ENCODE data around the gene TNFRSF1A. TPM values are rescaled to one million over a fixed set of nuclear protein-coding genes. Genes with fewer than 3 reads are reported as not detected.

Gene TNFRSF1A
- total and polyA plus RNA-seq, 2 of the 13 experiments (the other 11 are each of a cell fraction or from before 2014, with no cell fraction given): 41.5 to 61.2 TPM

DNA sequence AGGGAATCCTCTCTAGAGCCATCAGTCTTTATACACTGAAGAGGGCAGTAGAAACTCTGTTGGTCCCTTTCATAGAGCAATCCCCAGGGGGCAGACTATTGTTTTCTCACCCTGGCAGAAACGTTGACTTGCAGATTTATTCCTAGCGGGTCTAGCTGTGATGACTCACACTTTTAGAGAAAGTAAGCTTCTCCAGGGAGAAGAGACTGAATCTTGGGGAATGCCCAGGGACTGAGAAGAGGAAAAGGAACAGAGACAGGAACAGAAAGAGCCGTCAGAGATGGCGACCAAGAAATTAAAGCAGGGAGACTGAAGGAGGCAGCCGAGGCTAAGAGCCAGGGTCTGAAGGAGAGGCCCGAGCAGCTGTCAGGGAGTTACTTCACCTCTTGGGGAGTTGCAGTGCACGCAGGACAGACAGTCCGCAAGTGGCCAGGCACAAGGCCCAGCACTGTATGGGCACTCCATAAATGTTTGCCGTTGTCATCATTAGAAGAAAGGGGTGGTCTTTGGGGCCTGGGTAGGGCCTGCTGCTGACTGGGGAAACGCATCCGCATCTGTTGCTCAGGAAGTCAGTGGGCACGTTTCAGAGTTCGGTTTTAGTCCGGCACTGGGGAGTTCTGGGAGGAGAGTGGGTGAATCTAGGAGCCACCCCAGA is 18.4 kb downstream of the TNFRSF1A start (continued):
- TF ChIP-seq CEBPB (IDR thresholded peaks at IDR 0.05; ENCODE audit: borderline replicate concordance, low read depth, low read length): no peak
- TF ChIP-seq SP5 (CRISPR knock-in tag; IDR thresholded peaks at IDR 0.05; ENCODE audit: borderline replicate concordance, low read depth): no peak
- no peak for TF ChIP-seq BATF2 (CRISPR knock-in tag; IDR thresholded peaks at IDR 0.05)
- TF ChIP-seq MBNL3 (CRISPR knock-in tag; conservative IDR thresholded peaks at IDR 0.05): no peak
- TF ChIP-seq SMC3 (IDR thresholded peaks at IDR 0.05; ENCODE audit: low read length): peak; percentile 65
- 0 out of 4 replicates have a peak, but pooled peaks of 1 of the 2 experiments have one; percentile 48 for TF ChIP-seq HMGXB4 (CRISPR knock-in tag; IDR thresholded peaks at IDR 0.05; ENCODE audit: borderline replicate concordance in 1 of 2, low read depth in 1 of 2)
- TF ChIP-seq, protein P1, sequence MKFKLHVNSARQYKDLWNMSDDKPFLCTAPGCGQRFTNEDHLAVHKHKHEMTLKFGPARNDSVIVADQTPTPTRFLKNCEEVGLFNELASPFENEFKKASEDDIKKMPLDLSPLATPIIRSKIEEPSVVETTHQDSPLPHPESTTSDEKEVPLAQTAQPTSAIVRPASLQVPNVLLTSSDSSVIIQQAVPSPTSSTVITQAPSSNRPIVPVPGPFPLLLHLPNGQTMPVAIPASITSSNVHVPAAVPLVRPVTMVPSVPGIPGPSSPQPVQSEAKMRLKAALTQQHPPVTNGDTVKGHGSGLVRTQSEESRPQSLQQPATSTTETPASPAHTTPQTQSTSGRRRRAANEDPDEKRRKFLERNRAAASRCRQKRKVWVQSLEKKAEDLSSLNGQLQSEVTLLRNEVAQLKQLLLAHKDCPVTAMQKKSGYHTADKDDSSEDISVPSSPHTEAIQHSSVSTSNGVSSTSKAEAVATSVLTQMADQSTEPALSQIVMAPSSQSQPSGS (CRISPR knock-in tag; IDR thresholded peaks at IDR 0.05): no peak
- no peak for TF ChIP-seq HNF4A (CRISPR knock-in tag; IDR thresholded peaks at IDR 0.05)
- TF ChIP-seq CTCF (CRISPR knock-in tag; IDR thresholded peaks at IDR 0.05): peak; percentile 58
- TF ChIP-seq, protein P2, sequence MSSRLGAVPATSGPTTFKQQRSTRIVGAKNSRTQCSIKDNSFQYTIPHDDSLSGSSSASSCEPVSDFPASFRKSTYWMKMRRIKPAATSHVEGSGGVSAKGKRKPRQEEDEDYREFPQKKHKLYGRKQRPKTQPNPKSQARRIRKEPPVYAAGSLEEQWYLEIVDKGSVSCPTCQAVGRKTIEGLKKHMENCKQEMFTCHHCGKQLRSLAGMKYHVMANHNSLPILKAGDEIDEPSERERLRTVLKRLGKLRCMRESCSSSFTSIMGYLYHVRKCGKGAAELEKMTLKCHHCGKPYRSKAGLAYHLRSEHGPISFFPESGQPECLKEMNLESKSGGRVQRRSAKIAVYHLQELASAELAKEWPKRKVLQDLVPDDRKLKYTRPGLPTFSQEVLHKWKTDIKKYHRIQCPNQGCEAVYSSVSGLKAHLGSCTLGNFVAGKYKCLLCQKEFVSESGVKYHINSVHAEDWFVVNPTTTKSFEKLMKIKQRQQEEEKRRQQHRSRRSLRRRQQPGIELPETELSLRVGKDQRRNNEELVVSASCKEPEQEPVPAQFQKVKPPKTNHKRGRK (CRISPR knock-in tag; IDR thresholded peaks at IDR 0.05): no peak
- TF ChIP-seq SNAPC2 (CRISPR knock-in tag; IDR thresholded peaks at IDR 0.05): no peak
- no peak for TF ChIP-seq NCOA5 (CRISPR knock-in tag; IDR thresholded peaks at IDR 0.05)
- TF ChIP-seq CREBL2 (CRISPR knock-in tag; IDR thresholded peaks at IDR 0.05; ENCODE audit: borderline replicate concordance): no peak
- peak; percentile 83 for TF ChIP-seq FOSL2 (CRISPR knock-in tag; IDR thresholded peaks at IDR 0.05)
- no peak for TF ChIP-seq ZNF431 (CRISPR knock-in tag; IDR thresholded peaks at IDR 0.05; ENCODE audit: borderline replicate concordance, low read depth)
- no peak for TF ChIP-seq ZNF367 (CRISPR knock-in tag; IDR thresholded peaks at IDR 0.05; ENCODE audit: borderline replicate concordance)
- no peak for TF ChIP-seq SIX1 (CRISPR knock-in tag; IDR thresholded peaks at IDR 0.05; ENCODE audit: borderline replicate concordance)
- TF ChIP-seq ELF1 (CRISPR knock-in tag; IDR thresholded peaks at IDR 0.05): no peak
- no peak for TF ChIP-seq BHLHE40 (IDR thresholded peaks at IDR 0.05; ENCODE audit: low read length)
- peak; percentile 50 for TF ChIP-seq MAFF (IDR thresholded peaks at IDR 0.05; ENCODE audit: low read depth, low read length)
- no peak for TF ChIP-seq ZNF619 (CRISPR knock-in tag; IDR thresholded peaks at IDR 0.05)
- no peak for TF ChIP-seq ZNF850 (CRISPR knock-in tag; conservative IDR thresholded peaks at IDR 0.05)
- no peak for TF ChIP-seq GPN1 (CRISPR knock-in tag; IDR thresholded peaks at IDR 0.05; ENCODE audit: borderline replicate concordance)
- 0 out of 2 replicates have a peak, but pooled peaks have one; percentile 48 for TF ChIP-seq MBD4 (IDR thresholded peaks at IDR 0.05; ENCODE audit: borderline replicate concordance, low read length)
